PFSK-1 (cell line): ENCODE data around the gene LEFTY1.

Experiments
- FOXP2 ChIP-seq: optimal IDR thresholded peaks from 2 replicates; pipeline ENCODE3; 2011; ENCODE audit warnings: borderline replicate concordance, control low read depth, inconsistent platforms; ENCODE audit not compliant: insufficient read depth; ENCODE audit errors: extremely low read length, extremely low read depth
- POLR2AphosphoS5 ChIP-seq: IDR thresholded peaks from 2 replicates; pipeline ENCODE4 v1.6.1; 2012; ENCODE audit warnings: low read depth, mild to moderate bottlenecking, control low read depth, low read length, moderate library complexity
- REST ChIP-seq, 2 experiments: IDR thresholded peaks; 2 replicates each; pipeline versions ENCODE4 v1.6.1 to v1.8.0; 2011 to 2012; ENCODE audit warnings: low read depth in 2 of 2, low read length in 2 of 2, control low read depth in 1 of 2, inconsistent platforms in 1 of 2, mild to moderate bottlenecking in 1 of 2, moderate library complexity in 1 of 2; ENCODE audit not compliant: insufficient read depth in 1 of 2
- SIN3A ChIP-seq: IDR thresholded peaks from 2 replicates; pipeline ENCODE4 v1.6.1; 2012; ENCODE audit warnings: mild to moderate bottlenecking, low read length, moderate library complexity, borderline replicate concordance; ENCODE audit not compliant: insufficient read depth
- TAF1 ChIP-seq: IDR thresholded peaks from 2 replicates; pipeline ENCODE4 v1.6.1; 2012; ENCODE audit warnings: low read length, control low read depth, borderline replicate concordance; ENCODE audit not compliant: insufficient read depth

The LEFTY1 gene

GRCh38 chr1:225853441-225853840 is 35.5 kb downstream of the LEFTY1 start:
- TF ChIP-seq POLR2AphosphoS5 = no peak
- TF ChIP-seq REST (IDR thresholded peaks at IDR 0.05; ENCODE audit: insufficient read depth in 1 of 2, low read depth in 2 of 2, low read length in 2 of 2) = no peak

GRCh38 chr1:225852413-225853124 is 36.4 kb downstream of the LEFTY1 start:
- TF ChIP-seq SIN3A = no peak
- TF ChIP-seq FOXP2 = no peak
- TF ChIP-seq TAF1 = no peak
- TF ChIP-seq POLR2AphosphoS5 = no peak
- no peak for TF ChIP-seq REST (IDR thresholded peaks at IDR 0.05; ENCODE audit: insufficient read depth in 1 of 2, low read depth in 2 of 2, low read length in 2 of 2)

GRCh38 chr1:225851805-225852204 is 37.1 kb downstream of the LEFTY1 start:
- TF ChIP-seq SIN3A = no peak
- TF ChIP-seq POLR2AphosphoS5 = no peak
- no peak for TF ChIP-seq REST (IDR thresholded peaks at IDR 0.05; ENCODE audit: insufficient read depth in 1 of 2, low read depth in 2 of 2, low read length in 2 of 2)
- TF ChIP-seq TAF1 = no peak
- no peak for TF ChIP-seq FOXP2

- TF ChIP-seq POLR2AphosphoS5 = no peak
Measured at GRCh38 chr1:225850370-225850769, 38.6 kb downstream of the LEFTY1 start.

DNA sequence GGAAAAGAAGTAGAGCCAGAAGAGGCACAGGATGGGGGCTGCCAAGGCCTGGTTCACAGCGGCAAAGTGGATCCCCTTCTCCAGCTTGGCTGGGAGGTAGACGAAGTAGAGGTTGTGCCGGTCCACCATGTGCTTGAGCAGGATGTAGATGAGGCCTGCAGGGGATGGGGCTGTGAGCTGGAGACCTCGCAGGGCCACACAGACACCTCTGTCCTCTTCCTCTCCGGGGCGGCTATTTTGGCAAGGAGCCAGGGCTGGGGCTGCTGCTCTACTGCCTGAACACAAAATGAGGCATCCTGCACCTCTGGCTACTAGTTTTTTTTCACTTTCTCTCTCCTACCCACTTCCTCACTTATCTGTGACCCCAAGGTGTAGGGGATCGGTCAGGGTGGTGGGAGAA is 39.0 kb downstream of the LEFTY1 start:
- TF ChIP-seq TAF1 = no peak
- no peak for TF ChIP-seq REST (IDR thresholded peaks at IDR 0.05; ENCODE audit: insufficient read depth in 1 of 2, low read depth in 2 of 2, low read length in 2 of 2)
